Activated CD8-positive, alpha-beta memory T cell treated with anti-CD3 and anti-CD28 coated beads, Interleukin-2, amount 50 U/mL, for 48 hours (primary cell): ENCODE measurements around the gene GIPC2.
A peak's percentile ranks its signal among the peaks of the same experiment; 100 is the strongest.
"Not testable (repeated sequence)": the region's sequence is repeated elsewhere in the genome, so short reads cannot be mapped to it uniquely, and the experiment has no call there.

Experiments used
- DNase-seq: peaks from one replicate; pipeline ENCODE4 v3.0.0-alpha.2; 2020

The GIPC2 gene

GRCh38 chr1:78045926-78046778 lies at the start of gene GIPC2:
GIPC2 (plus strand) TSS chr1:78045966; CDS start chr1:78046095, 129 bp downstream.
- DNase-seq: peak; percentile 70

- no peak for DNase-seq
Observed at GRCh38 chr1:77996734-77997133, 49.0 kb upstream of the GIPC2 start.

GRCh38 chr1:78000536-78000935 lies 45.2 kb upstream of the GIPC2 start:
- not testable (repeated sequence) for DNase-seq

- no peak for DNase-seq
Observed at GRCh38 chr1:78003070-78003746, 42.6 kb upstream of the GIPC2 start.

DNA sequence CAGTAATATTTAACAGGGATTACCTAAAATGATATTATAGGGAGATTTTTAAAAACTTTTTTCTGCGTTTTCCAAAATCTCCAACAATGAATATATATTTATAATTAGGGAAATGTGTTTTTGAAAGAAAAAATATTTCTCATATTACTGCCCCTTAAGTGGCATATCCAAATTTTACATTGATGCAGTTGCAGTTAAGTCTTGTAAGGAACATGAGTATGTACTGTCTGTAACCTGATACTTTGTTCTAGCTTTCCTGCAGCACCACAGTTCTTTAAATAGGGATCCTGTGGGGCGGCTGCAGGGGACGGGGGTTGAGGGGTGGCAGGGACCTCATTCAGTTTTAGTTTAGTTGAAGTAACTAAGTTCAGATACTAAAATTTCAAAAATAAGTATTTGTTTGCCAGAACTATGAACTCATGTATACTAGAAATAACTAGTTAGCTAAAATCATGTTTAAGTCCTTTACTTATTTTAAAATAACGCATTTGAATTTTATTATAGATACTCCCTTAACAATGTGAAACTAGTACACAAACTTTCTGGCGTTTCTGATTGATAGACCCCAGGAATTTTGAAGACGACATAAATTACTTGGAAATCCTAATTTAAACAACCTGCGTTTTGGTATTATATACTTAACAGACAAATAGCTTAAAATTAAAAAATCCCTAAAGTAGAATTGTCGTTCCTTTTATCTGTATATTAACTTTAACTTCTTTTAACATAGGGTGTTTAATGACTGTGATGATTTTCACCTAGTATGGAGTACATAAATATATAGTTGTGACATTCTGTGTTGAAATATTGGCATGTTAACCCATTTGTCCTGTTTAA lies 41.7 kb upstream of the GIPC2 start:
- DNase-seq: peak; percentile 63

DNA sequence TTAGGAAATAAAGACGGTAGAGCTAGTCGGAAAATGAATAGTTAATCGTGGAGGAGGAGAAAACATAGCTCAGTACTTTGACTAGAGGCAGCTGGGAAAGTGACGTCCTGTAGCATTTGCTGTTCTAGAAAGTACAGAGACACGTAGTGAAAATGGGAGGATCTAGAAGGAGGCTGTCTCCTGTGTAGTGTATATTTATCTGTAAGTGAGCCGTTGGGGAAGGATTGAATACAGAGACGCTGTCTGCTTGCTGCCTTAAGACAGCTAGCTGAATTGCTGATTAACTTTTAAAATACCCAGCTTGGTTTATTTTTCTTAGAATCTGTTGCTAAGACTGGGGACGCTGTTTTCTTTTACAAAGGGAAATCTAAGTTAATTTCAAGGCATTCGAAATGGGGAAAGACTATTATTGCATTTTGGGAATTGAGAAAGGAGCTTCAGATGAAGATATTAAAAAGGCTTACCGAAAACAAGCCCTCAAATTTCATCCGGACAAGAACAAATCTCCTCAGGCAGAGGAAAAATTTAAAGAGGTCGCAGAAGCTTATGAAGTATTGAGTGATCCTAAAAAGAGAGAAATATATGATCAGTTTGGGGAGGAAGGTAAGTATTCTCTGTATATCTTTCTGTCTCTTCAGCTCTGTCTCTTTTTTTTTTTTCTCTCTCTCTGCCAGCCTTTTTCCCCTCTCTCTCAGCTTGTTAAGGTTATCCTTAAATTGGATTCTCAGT lies 40.9 kb upstream of the GIPC2 start, which contains the start of gene DNAJB4:
TSS of gene DNAJB4 (plus strand) at position 221 of the 729 bp plus-strand sequence. CDS start at position 393, 172 bp downstream.
- no peak for DNase-seq

GRCh38 chr1:78005448-78005722 lies 40.4 kb upstream of the GIPC2 start:
- DNase-seq: no peak

GRCh38 chr1:78005755-78006154 lies 40.0 kb upstream of the GIPC2 start:
- no peak for DNase-seq

GRCh38 chr1:78006521-78006920 lies 39.2 kb upstream of the GIPC2 start:
- DNase-seq: no peak

DNA sequence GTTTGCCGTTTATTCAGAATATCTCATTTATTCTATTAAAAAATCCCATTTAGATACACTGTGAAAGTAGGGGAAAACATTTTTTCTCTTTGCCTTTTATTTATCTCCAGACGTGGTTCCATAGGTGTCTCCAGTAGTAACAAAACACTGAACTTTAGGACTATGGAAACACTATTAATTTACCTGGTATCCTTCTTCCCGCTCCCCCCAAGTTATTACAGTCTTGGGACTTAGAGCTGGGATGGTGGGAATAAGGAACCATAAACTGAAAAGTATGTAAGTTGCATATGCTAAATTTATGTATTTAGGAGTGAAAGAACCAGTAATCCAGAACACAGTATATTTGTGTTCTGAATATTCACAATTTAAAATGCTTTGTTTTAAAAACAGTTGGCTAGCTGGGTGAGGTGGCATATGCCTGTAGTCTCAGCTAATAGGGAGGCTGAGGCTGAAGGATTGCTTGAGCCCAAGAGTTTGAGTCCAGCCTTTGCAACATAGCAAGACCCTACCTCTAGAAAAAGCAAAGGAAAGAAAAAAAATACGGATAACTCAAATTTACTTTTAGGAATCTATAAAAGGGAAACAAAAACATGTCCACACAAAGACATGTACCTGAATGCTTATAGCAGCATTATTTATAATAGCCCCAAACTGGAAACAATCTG lies 38.0 kb upstream of the GIPC2 start:
- DNase-seq: no peak

DNA sequence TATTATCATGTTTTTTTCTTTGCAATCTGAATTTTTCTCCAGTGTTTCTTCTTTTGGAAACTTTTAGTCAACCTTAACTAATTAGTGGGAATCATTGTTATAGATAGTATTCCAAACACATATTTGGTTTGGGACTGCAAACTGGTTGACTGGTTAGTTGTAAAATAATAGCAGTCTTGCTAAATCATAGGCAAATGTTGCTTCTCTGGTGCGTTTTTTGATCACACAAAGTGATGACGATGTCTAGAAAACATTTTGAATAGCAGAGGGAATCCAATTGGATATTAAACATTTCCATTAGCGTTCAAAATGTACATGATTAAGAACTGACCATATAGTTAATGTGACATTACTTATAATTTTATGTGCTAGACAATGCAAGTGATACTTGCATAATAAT lies 36.5 kb upstream of the GIPC2 start:
- no peak for DNase-seq

DNA sequence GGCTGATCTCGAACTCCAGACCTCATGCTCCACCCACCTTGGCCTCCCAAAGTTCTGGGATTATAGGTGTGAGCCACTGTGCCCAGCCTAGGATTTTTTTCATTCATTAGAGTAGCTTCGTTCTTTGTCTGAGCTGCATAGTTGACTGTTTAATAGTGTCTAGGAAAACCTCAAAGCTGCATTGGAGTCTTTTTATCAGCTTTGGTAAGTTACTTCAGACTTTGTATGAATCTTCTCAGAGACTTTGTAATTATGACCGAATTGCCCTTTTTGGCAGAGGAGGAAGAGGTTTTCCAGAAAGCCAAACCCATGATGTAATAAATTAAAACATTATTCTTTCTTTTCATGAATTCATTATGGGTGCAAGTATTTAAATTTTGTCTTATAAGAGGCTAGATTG lies 35.9 kb upstream of the GIPC2 start:
- DNase-seq: no peak

GRCh38 chr1:78011050-78011449 lies 34.7 kb upstream of the GIPC2 start:
- no peak for DNase-seq

- DNase-seq: no peak
Observed at GRCh38 chr1:78015148-78015547, 30.6 kb upstream of the GIPC2 start.

GRCh38 chr1:78019024-78019423 lies 26.7 kb upstream of the GIPC2 start:
- DNase-seq: no peak

- not testable (repeated sequence) for DNase-seq
Observed at GRCh38 chr1:78021134-78021533, 24.6 kb upstream of the GIPC2 start.

DNA sequence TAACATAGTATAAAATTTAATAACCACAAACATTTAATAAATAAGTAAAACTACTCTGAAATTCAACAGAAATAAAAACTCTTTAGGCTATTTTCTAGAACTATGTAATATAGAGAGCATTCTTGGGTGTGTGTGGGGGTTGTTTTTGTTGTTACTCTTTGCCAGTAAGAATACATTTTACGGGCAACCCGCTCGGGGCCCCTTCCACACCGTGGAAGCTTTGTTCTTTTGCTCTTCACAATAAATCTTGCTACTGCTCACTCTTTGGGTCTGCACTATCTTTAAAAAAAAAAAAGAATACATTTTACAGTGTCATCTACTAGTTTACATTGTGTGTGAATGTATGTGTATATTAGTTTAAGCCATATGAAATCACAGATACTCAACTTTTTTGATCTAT lies 16.0 kb upstream of the GIPC2 start:
- no peak for DNase-seq

DNA sequence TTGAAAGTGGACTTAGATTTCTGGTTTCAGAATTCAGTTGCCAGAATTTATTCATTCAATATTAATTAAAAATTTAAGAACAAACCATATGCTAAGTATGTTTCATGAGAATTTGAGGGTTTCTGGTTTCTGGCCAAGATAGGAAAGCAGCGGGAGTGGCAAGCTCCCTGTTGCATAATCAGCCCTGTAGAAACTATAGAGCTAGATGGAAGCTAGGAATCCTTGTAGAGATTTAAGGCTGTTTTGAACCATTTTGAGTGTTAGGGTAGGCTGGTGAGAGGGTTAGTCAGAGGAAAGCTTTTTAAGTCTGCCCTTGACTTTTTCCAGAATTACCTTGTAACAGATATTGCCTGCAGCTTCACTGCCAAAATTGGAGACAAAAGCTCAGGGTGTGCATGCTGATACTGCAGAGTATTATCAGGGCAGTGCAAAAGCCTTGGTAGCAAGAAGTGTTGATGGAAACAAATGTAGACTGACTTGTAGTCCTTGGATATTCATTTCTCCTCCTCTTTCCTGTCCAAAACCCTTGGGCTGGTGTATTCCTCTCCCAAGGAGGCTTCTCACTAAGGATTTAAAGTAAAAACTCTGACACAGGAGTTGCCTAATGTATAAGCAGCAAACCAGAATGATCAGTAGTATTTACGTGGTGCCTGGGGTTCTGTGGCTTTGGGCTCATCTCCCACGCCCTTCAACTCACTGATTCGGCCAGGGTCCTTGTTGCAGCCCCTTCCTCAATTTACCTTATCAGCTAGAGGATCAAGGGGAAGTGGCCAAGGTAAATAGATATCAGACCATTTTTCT lies 12.6 kb upstream of the GIPC2 start:
- DNase-seq: no peak

- no peak for DNase-seq
Observed at GRCh38 chr1:78033797-78034172, 12.0 kb upstream of the GIPC2 start.

GRCh38 chr1:78035121-78035520 lies 10.6 kb upstream of the GIPC2 start:
- no peak for DNase-seq

DNA sequence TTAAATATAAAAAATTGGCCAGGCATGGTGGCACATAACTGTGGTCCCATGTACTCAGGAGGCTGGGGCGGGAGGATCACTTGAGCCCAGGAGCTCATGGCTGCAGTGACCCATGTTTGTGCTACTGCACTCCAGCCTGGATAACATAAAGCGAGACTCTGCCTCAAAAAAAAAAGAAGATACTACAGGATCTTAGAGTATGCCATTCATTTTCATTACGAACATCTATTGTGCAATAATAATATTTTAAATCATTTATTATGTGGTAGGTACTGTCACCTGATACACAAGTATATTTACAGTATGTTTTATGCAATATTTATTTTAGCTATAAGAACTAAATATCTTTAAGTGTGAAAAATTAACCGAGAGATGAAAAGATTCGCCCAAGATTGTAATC lies 9.3 kb upstream of the GIPC2 start:
- no peak for DNase-seq
